ENCODE measurements around the gene FCGR3B. TPM values are rescaled to one million over a fixed set of nuclear protein-coding genes. Genes with fewer than 3 reads are reported as not detected.
"Not testable (repeated sequence)": the region's sequence is repeated elsewhere in the genome, so short reads cannot be mapped to it uniquely, and the experiment has no call there.

Gene FCGR3B
- total RNA-seq, 1 experiment from 2014 or later: not detected

- intact Hi-C loops (cut with micrococcal nuclease; ENCODE audit: unreplicated experiment): no loop called here
- H3K4me1 ChIP-seq (ENCODE audit: control insufficient read depth, insufficient read depth, low read length): no peaks in the 10 kb centered on the region
- in situ Hi-C loops (cut with HindIII; ENCODE audit: low pct_unique_long_range_greater_than_20kb, low sequenced_read_pairs): no loop called here
- no peak overlapping the region for H3K27ac ChIP-seq (ENCODE audit: low read length)
- TF ChIP-seq CTCF (IDR thresholded peaks at IDR 0.05): no peak
- no peak for TF ChIP-seq TCF7L2 (IDR thresholded peaks at IDR 0.05; ENCODE audit: low read depth, low read length)
- no peak for TF ChIP-seq REST (IDR thresholded peaks at IDR 0.05; ENCODE audit: insufficient read depth in 1 of 2, low read depth in 2 of 2, low read length in 1 of 2)
- TF ChIP-seq SIN3A (IDR thresholded peaks at IDR 0.05; ENCODE audit: borderline replicate concordance, insufficient read depth, low read depth, low read length): no peak
- TF ChIP-seq POLR2AphosphoS5 (IDR thresholded peaks at IDR 0.05; ENCODE audit: low read depth, low read length): no peak
- no peak overlapping the region for H3K4me3 ChIP-seq (ENCODE audit: low read depth in 2 of 2, low read length in 2 of 2)
- peaks cover 3% of the 10 kb centered on the region; the same call in 1 of the 2 replicates for H3K27me3 ChIP-seq (ENCODE audit: control insufficient read depth, insufficient read depth, low read length)
- ATAC-seq (no peak), DNase-seq (ENCODE audit: low read depth, low spot score) (no peak)
- ChIA-PET CTCF (interaction anchor here (0.7 kb wide), 1 partner anchor 50 kb away, joined by 3 read pairs; no protein-coding TSS in a partner anchor), POLR2A (no interaction called here)
- H3K36me3 ChIP-seq (ENCODE audit: control insufficient read depth, insufficient read depth, low read length): no peaks in the 10 kb centered on the region
- H3K9me3 ChIP-seq (ENCODE audit: control insufficient read depth, insufficient read depth, low read depth, low read length): no peaks in the 10 kb centered on the region
- no TSS peak for BruUV-seq (replicated peaks)
Measured at GRCh38 chr1:161676958-161677689, 46.1 kb upstream of the FCGR3B start.

GRCh38 chr1:161676441-161676840, 45.5 kb upstream of the FCGR3B start:
- H3K27me3 ChIP-seq (ENCODE audit: control insufficient read depth, insufficient read depth, low read length): peaks cover 3% of the 10 kb centered on the region; the same call in 1 of the 2 replicates
- ATAC-seq (no peak), DNase-seq (ENCODE audit: low read depth, low spot score) (no peak)
- intact Hi-C loops (cut with micrococcal nuclease; ENCODE audit: unreplicated experiment) (no loop called here), in situ Hi-C loops (cut with HindIII; ENCODE audit: low pct_unique_long_range_greater_than_20kb, low sequenced_read_pairs) (no loop called here)
- no peaks in the 10 kb centered on the region for H3K36me3 ChIP-seq (ENCODE audit: control insufficient read depth, insufficient read depth, low read length)
- no peaks in the 10 kb centered on the region for H3K9me3 ChIP-seq (ENCODE audit: control insufficient read depth, insufficient read depth, low read depth, low read length)
- ChIA-PET POLR2A (no interaction called here), CTCF (no interaction called here)
- H3K4me3 ChIP-seq (ENCODE audit: low read depth in 2 of 2, low read length in 2 of 2): no peak overlapping the region
- no peaks in the 10 kb centered on the region for H3K4me1 ChIP-seq (ENCODE audit: control insufficient read depth, insufficient read depth, low read length)
- BruUV-seq (replicated peaks): no TSS peak
- TF ChIP-seq SIN3A (IDR thresholded peaks at IDR 0.05; ENCODE audit: borderline replicate concordance, insufficient read depth, low read depth, low read length) (no peak), POLR2AphosphoS5 (IDR thresholded peaks at IDR 0.05; ENCODE audit: low read depth, low read length) (no peak), CTCF (IDR thresholded peaks at IDR 0.05) (no peak), TCF7L2 (IDR thresholded peaks at IDR 0.05; ENCODE audit: low read depth, low read length) (no peak), REST (IDR thresholded peaks at IDR 0.05; ENCODE audit: insufficient read depth in 1 of 2, low read depth in 2 of 2, low read length in 1 of 2) (no peak)
- no peak overlapping the region for H3K27ac ChIP-seq (ENCODE audit: low read length)

- ATAC-seq; H3K4me3 ChIP-seq (ENCODE audit: low read depth in 2 of 2, low read length in 2 of 2); intact Hi-C loops (cut with micrococcal nuclease; ENCODE audit: unreplicated experiment); H3K36me3 ChIP-seq (ENCODE audit: control insufficient read depth, insufficient read depth, low read length); H3K27me3 ChIP-seq (ENCODE audit: control insufficient read depth, insufficient read depth, low read length); BruUV-seq (replicated peaks); DNase-seq (ENCODE audit: low read depth, low spot score); in situ Hi-C loops (cut with HindIII; ENCODE audit: low pct_unique_long_range_greater_than_20kb, low sequenced_read_pairs); CTCF ChIA-PET; H3K27ac ChIP-seq (ENCODE audit: low read length); POLR2A ChIA-PET; H3K9me3 ChIP-seq (ENCODE audit: control insufficient read depth, insufficient read depth, low read depth, low read length); H3K4me1 ChIP-seq (ENCODE audit: control insufficient read depth, insufficient read depth, low read length): not testable (repeated sequence)
Measured at GRCh38 chr1:161674908-161675307, 43.9 kb upstream of the FCGR3B start.

Data from Panc1 (cell line).